ENCODE data around the gene SCUBE3. TPM values are rescaled to one million over a fixed set of nuclear protein-coding genes. Genes with fewer than 3 reads are reported as not detected.

SCUBE3 gene
- total RNA-seq, 1 donor from 2014 or later, result 16.3 TPM

- H3K36me3 Mint-ChIP-seq (ENCODE audit: unreplicated experiment), result peaks cover 25% of the 10 kb centered on the region
- TF ChIP-seq CTCF (IDR thresholded peaks at IDR 0.05), result no peak
- DNase-seq (ENCODE audit: extremely low spot score, unreplicated experiment), result no peak
- no peak overlapping the region for H3K27ac Mint-ChIP-seq (ENCODE audit: unreplicated experiment)
- H3K4me3 Mint-ChIP-seq (ENCODE audit: unreplicated experiment), result no peak overlapping the region
- H3K9me3 Mint-ChIP-seq (ENCODE audit: unreplicated experiment), result peaks cover 5% of the 10 kb centered on the region
- H3K27me3 Mint-ChIP-seq (ENCODE audit: unreplicated experiment), result no peaks in the 10 kb centered on the region
- H3K4me1 Mint-ChIP-seq (ENCODE audit: unreplicated experiment), result peaks cover 22% of the 10 kb centered on the region
Measured at GRCh38 chr6:35236223-35236622, 22.5 kb downstream of the SCUBE3 start.

- H3K27ac Mint-ChIP-seq (ENCODE audit: unreplicated experiment), result no peak overlapping the region
- no peaks in the 10 kb centered on the region for H3K27me3 Mint-ChIP-seq (ENCODE audit: unreplicated experiment)
- H3K4me1 Mint-ChIP-seq (ENCODE audit: unreplicated experiment), result peaks cover 15% of the 10 kb centered on the region
- DNase-seq (ENCODE audit: extremely low spot score, unreplicated experiment), result no peak
- peaks cover 5% of the 10 kb centered on the region for H3K9me3 Mint-ChIP-seq (ENCODE audit: unreplicated experiment)
- TF ChIP-seq CTCF (IDR thresholded peaks at IDR 0.05), result no peak
- no peak overlapping the region for H3K4me3 Mint-ChIP-seq (ENCODE audit: unreplicated experiment)
- peaks cover 23% of the 10 kb centered on the region for H3K36me3 Mint-ChIP-seq (ENCODE audit: unreplicated experiment)
Measured at GRCh38 chr6:35237476-35237875, 23.7 kb downstream of the SCUBE3 start.

- TF ChIP-seq CTCF (IDR thresholded peaks at IDR 0.05), result no peak
- peaks cover 5% of the 10 kb centered on the region for H3K9me3 Mint-ChIP-seq (ENCODE audit: unreplicated experiment)
- H3K4me3 Mint-ChIP-seq (ENCODE audit: unreplicated experiment), result no peak overlapping the region
- peaks cover 15% of the 10 kb centered on the region for H3K4me1 Mint-ChIP-seq (ENCODE audit: unreplicated experiment)
- no peaks in the 10 kb centered on the region for H3K27me3 Mint-ChIP-seq (ENCODE audit: unreplicated experiment)
- peak overlapping the region; percentile 31 for H3K27ac Mint-ChIP-seq (ENCODE audit: unreplicated experiment)
- DNase-seq (ENCODE audit: extremely low spot score, unreplicated experiment), result no peak
- peaks cover 21% of the 10 kb centered on the region for H3K36me3 Mint-ChIP-seq (ENCODE audit: unreplicated experiment)
Measured at GRCh38 chr6:35238843-35239289, 25.1 kb downstream of the SCUBE3 start.

GRCh38 chr6:35239581-35239980 is 25.8 kb downstream of the SCUBE3 start:
- peaks cover 5% of the 10 kb centered on the region for H3K9me3 Mint-ChIP-seq (ENCODE audit: unreplicated experiment)
- H3K36me3 Mint-ChIP-seq (ENCODE audit: unreplicated experiment), result peaks cover 20% of the 10 kb centered on the region
- no peaks in the 10 kb centered on the region for H3K27me3 Mint-ChIP-seq (ENCODE audit: unreplicated experiment)
- H3K4me1 Mint-ChIP-seq (ENCODE audit: unreplicated experiment), result peaks cover 15% of the 10 kb centered on the region
- H3K27ac Mint-ChIP-seq (ENCODE audit: unreplicated experiment), result no peak overlapping the region
- DNase-seq (ENCODE audit: extremely low spot score, unreplicated experiment), result no peak
- H3K4me3 Mint-ChIP-seq (ENCODE audit: unreplicated experiment), result no peak overlapping the region
- no peak for TF ChIP-seq CTCF (IDR thresholded peaks at IDR 0.05)

- no peak overlapping the region for H3K27ac Mint-ChIP-seq (ENCODE audit: unreplicated experiment)
- peaks cover 15% of the 10 kb centered on the region for H3K4me1 Mint-ChIP-seq (ENCODE audit: unreplicated experiment)
- H3K9me3 Mint-ChIP-seq (ENCODE audit: unreplicated experiment), result no peaks in the 10 kb centered on the region
- DNase-seq (ENCODE audit: extremely low spot score, unreplicated experiment), result peak; percentile 90
- no peak overlapping the region for H3K4me3 Mint-ChIP-seq (ENCODE audit: unreplicated experiment)
- peak; percentile 96 for TF ChIP-seq CTCF (IDR thresholded peaks at IDR 0.05)
- no peaks in the 10 kb centered on the region for H3K27me3 Mint-ChIP-seq (ENCODE audit: unreplicated experiment)
- H3K36me3 Mint-ChIP-seq (ENCODE audit: unreplicated experiment), result peaks cover 24% of the 10 kb centered on the region
Measured at GRCh38 chr6:35240838-35241801, 27.4 kb downstream of the SCUBE3 start.
